ENCODE data around the gene RNU6-8.

RNU6-8 gene

DNA sequence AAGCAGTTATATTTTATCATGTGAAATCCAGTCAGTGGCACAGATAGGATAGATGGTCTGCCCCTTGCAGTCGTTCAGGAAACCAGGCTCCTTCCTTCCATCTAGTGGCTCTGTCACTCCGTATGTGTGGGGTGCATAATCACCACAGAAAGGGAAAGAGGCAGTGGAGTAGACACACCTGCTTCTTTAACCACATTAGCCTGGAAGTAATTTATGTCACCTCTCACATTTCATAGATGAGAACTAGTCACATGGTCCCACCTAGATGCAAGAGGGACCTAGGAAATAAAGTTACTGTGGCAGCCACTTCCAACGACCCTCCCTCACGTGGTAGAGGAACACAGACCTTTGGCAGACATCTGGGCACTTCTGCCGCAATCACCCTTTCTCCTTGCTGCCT is 14.2 kb upstream of the RNU6-8 start (continued):
- TF ChIP-seq ZNF600 (tag by site-specific recombination; IDR thresholded peaks at IDR 0.05) (0 out of 2 replicates have a peak, but pooled peaks have one; percentile 43), ZNF24 (tag by site-specific recombination; IDR thresholded peaks at IDR 0.05) (0 out of 2 replicates have a peak, but pooled peaks have one; percentile 32), ZNF23 (tag by site-specific recombination; IDR thresholded peaks at IDR 0.05; ENCODE audit: borderline replicate concordance) (no peak), ZNF416 (tag by site-specific recombination; IDR thresholded peaks at IDR 0.05) (no peak)

DNA sequence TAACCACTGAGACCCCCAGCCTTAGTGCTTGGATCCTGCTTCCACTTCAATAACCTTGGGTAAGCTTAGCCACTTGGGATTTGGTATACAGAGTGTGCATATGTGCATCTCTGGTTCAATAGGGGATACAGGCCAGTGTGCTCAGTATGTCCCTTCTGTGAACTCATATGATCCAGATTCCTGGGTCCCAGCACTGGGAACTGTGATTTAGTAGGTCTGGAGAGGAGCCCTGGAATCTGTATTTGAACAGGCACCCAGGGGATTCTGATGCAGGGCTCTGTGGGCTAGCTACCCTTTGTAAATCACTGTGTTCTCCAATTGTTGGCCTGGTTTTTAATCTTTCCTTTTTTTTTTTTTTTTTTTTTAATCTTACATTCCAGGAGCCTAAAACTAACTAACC is 9.8 kb upstream of the RNU6-8 start:
- Histone ChIP-seq H3K9me3 (ENCODE audit: control insufficient read depth, insufficient read depth, low read depth, low read length) (no peaks in the 10 kb centered on the region), H3K27ac (ENCODE audit: extremely low read depth, low read depth, low read length) (no peak overlapping the region), H3K4me1 (ENCODE audit: control insufficient read depth, insufficient read depth, low read length) (peaks cover 12% of the 10 kb centered on the region; the same call in 1 of the 2 replicates), H3K4me3 (ENCODE audit: low read depth, low read length) (no peak overlapping the region), H3K36me3 (ENCODE audit: control insufficient read depth in 2 of 2, insufficient read depth in 1 of 2, low read length in 2 of 2) (no peaks in the 10 kb centered on the region)
- ChIA-PET POLR2A (no interaction called here), CTCF (no interaction called here)
- TF ChIP-seq ZBTB20 (tag by site-specific recombination; IDR thresholded peaks at IDR 0.05) (peak; percentile 72), ZNF24 (tag by site-specific recombination; IDR thresholded peaks at IDR 0.05) (no peak)

DNA sequence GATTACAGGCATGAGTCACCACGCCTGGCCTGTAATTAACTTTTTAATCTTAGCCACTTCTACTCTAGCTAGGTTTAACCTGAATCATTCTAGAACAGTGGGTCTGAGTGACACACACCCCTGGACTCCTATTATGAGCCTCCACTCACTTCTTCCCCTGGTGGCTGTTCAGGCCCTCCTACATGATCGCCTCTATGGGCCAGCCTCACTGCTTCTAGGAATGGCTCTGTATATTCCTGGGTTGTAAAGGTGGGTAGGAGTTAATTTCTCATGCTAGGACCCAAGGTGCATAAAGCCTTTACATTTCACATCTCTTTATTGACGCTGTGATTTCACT is 8.0 kb upstream of the RNU6-8 start:
- TF ChIP-seq SCRT1 (tag by site-specific recombination; IDR thresholded peaks at IDR 0.05; ENCODE audit: borderline replicate concordance) (no peak), SALL2 (tag by site-specific recombination; IDR thresholded peaks at IDR 0.05; ENCODE audit: borderline replicate concordance) (no peak), OSR2 (tag by site-specific recombination; IDR thresholded peaks at IDR 0.05) (no peak), ZNF621 (tag by site-specific recombination; IDR thresholded peaks at IDR 0.05) (no peak), ZBTB17 (tag by site-specific recombination; IDR thresholded peaks at IDR 0.05) (no peak), ZNF776 (tag by site-specific recombination; IDR thresholded peaks at IDR 0.05; ENCODE audit: borderline replicate concordance) (no peak), HOXC10 (CRISPR knock-in tag; IDR thresholded peaks at IDR 0.05) (no peak), ZNF768 (tag by site-specific recombination; IDR thresholded peaks at IDR 0.05) (no peak), ZNF843 (tag by site-specific recombination; IDR thresholded peaks at IDR 0.05) (no peak), ZNF426 (tag by site-specific recombination; IDR thresholded peaks at IDR 0.05) (no peak), ZBTB21 (tag by site-specific recombination; IDR thresholded peaks at IDR 0.05) (no peak), ZNF248 (tag by site-specific recombination; IDR thresholded peaks at IDR 0.05) (no peak), ZNF48 (tag by site-specific recombination; IDR thresholded peaks at IDR 0.05) (no peak)
- TF ChIP-seq, protein P1, sequence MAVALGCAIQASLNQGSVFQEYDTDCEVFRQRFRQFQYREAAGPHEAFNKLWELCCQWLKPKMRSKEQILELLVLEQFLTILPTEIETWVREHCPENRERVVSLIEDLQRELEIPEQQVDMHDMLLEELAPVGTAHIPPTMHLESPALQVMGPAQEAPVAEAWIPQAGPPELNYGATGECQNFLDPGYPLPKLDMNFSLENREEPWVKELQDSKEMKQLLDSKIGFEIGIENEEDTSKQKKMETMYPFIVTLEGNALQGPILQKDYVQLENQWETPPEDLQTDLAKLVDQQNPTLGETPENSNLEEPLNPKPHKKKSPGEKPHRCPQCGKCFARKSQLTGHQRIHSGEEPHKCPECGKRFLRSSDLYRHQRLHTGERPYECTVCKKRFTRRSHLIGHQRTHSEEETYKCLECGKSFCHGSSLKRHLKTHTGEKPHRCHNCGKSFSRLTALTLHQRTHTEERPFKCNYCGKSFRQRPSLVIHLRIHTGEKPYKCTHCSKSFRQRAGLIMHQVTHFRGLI (tag by site-specific recombination; IDR thresholded peaks at IDR 0.05): no peak
- no peak overlapping the region for H3K27ac ChIP-seq (ENCODE audit: extremely low read depth, low read depth, low read length)

DNA sequence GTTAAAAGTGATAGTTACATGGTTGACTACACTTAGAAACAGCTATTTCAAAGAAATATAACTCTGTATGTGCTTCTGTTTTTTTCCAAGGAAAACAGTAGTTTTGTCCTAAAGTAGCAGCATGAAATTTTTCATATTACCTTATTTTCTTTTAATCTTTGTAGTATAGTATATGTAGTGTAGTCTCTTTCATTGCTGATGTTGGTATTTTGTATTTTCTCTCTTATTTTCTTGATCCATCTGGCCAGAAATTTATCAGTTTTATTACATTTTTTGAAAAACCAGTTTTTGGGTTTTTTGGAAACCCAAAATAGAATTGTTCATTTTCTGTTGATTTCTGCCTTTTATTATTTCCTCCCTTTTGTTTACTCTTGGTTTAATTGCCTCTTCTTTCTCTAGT is 6.4 kb upstream of the RNU6-8 start:
- Histone ChIP-seq H3K27ac (ENCODE audit: extremely low read depth, low read depth, low read length) (no peak overlapping the region), H3K36me3 (ENCODE audit: control insufficient read depth in 2 of 2, insufficient read depth in 1 of 2, low read length in 2 of 2) (no peaks in the 10 kb centered on the region), H3K4me3 (ENCODE audit: low read depth, low read length) (no peak overlapping the region), H3K4me1 (ENCODE audit: control insufficient read depth, insufficient read depth, low read length) (peaks cover 15% of the 10 kb centered on the region; the same call in 1 of the 2 replicates), H3K9me3 (ENCODE audit: control insufficient read depth, insufficient read depth, low read depth, low read length) (no peaks in the 10 kb centered on the region)
- ChIA-PET CTCF (interaction anchor here (0.7 to 1.0 kb wide), 2 partner anchors 42 to 120 kb away, joined by 3 read pairs; no protein-coding TSS in a partner anchor), POLR2A (no interaction called here)
- TF ChIP-seq ZNF558 (tag by site-specific recombination; IDR thresholded peaks at IDR 0.05): peak; percentile 98
- TF ChIP-seq, protein P2, sequence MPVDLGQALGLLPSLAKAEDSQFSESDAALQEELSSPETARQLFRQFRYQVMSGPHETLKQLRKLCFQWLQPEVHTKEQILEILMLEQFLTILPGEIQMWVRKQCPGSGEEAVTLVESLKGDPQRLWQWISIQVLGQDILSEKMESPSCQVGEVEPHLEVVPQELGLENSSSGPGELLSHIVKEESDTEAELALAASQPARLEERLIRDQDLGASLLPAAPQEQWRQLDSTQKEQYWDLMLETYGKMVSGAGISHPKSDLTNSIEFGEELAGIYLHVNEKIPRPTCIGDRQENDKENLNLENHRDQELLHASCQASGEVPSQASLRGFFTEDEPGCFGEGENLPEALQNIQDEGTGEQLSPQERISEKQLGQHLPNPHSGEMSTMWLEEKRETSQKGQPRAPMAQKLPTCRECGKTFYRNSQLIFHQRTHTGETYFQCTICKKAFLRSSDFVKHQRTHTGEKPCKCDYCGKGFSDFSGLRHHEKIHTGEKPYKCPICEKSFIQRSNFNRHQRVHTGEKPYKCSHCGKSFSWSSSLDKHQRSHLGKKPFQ (tag by site-specific recombination; IDR thresholded peaks at IDR 0.05): no peak
- TF ChIP-seq, protein P3, sequence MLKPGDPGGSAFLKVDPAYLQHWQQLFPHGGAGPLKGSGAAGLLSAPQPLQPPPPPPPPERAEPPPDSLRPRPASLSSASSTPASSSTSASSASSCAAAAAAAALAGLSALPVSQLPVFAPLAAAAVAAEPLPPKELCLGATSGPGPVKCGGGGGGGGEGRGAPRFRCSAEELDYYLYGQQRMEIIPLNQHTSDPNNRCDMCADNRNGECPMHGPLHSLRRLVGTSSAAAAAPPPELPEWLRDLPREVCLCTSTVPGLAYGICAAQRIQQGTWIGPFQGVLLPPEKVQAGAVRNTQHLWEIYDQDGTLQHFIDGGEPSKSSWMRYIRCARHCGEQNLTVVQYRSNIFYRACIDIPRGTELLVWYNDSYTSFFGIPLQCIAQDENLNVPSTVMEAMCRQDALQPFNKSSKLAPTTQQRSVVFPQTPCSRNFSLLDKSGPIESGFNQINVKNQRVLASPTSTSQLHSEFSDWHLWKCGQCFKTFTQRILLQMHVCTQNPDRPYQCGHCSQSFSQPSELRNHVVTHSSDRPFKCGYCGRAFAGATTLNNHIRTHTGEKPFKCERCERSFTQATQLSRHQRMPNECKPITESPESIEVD (tag by site-specific recombination; IDR thresholded peaks at IDR 0.05): peak; percentile 66
- TF ChIP-seq, protein P4, sequence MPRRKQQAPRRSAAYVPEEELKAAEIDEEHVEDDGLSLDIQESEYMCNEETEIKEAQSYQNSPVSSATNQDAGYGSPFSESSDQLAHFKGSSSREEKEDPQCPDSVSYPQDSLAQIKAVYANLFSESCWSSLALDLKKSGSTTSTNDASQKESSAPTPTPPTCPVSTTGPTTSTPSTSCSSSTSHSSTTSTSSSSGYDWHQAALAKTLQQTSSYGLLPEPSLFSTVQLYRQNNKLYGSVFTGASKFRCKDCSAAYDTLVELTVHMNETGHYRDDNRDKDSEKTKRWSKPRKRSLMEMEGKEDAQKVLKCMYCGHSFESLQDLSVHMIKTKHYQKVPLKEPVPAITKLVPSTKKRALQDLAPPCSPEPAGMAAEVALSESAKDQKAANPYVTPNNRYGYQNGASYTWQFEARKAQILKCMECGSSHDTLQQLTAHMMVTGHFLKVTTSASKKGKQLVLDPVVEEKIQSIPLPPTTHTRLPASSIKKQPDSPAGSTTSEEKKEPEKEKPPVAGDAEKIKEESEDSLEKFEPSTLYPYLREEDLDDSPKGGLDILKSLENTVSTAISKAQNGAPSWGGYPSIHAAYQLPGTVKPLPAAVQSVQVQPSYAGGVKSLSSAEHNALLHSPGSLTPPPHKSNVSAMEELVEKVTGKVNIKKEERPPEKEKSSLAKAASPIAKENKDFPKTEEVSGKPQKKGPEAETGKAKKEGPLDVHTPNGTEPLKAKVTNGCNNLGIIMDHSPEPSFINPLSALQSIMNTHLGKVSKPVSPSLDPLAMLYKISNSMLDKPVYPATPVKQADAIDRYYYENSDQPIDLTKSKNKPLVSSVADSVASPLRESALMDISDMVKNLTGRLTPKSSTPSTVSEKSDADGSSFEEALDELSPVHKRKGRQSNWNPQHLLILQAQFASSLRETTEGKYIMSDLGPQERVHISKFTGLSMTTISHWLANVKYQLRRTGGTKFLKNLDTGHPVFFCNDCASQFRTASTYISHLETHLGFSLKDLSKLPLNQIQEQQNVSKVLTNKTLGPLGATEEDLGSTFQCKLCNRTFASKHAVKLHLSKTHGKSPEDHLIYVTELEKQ (tag by site-specific recombination; IDR thresholded peaks at IDR 0.05; ENCODE audit: borderline replicate concordance): no peak

More for the DNA sequence above, 8.0 kb upstream of the RNU6-8 start:
- H3K9me3 ChIP-seq (ENCODE audit: control insufficient read depth, insufficient read depth, low read depth, low read length): no peaks in the 10 kb centered on the region
- H3K4me1 ChIP-seq (ENCODE audit: control insufficient read depth, insufficient read depth, low read length): peaks cover 13% of the 10 kb centered on the region; the same call in 1 of the 2 replicates
- H3K4me3 ChIP-seq (ENCODE audit: low read depth, low read length): no peak overlapping the region
- no peaks in the 10 kb centered on the region for H3K36me3 ChIP-seq (ENCODE audit: control insufficient read depth in 2 of 2, insufficient read depth in 1 of 2, low read length in 2 of 2)
- ChIA-PET CTCF (no interaction called here), POLR2A (no interaction called here)

Data from HEK293 (cell line).